GM20431 (cell line): ENCODE data around the gene MTG1.
"Not testable (repeated sequence)": the region's sequence is repeated elsewhere in the genome, so short reads cannot be mapped to it uniquely, and the experiment has no call there.

ENCODE experiments used
- in situ Hi-C: fragments of 300-500 bp; cut with MseI, MboI; formaldehyde crosslinking; loops from one replicate; pipeline ENCODE4 v1.15.0; 2020; ENCODE audit warnings: low sequenced_read_pairs; ENCODE audit not compliant: unreplicated experiment

The MTG1 gene

DNA sequence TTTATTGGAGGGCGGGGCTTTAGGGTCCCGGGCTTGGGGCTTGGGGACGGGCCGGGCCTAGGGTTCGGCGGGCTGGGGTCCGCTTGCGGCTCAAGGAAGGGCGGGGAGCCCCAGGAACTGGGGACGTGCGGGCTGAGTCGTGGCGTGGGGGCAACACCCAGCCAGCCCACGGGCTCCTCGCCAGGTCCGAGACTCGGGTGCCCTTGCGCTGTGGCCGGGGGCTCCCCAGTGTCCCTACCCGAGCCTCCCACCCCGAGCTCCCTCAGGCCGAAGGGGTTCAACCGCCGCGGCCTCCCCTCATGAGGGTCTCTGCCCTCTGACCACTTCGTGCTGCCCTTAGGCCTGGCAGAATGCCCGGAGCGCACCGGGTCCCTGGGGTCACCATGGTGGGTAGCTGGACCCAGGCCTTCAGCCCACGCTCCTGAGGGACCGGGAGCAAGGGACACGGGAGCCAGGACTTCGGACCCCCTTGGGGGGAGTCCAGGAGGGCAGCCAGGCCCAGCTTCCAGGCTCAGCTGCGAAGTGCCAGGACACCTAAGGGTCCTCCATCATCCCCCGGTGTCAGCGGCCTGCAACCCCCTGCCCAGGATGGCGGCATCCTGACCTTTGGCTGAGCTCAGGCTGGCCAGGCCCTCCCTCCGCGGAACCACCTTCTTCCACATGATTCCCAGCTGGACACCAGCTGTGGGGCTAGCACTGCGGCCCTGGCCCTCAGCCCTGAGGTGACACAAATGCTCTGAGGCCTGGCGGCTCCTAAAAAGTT lies 35.6 kb upstream of the MTG1 start:
- in situ Hi-C loops: no loop called here

DNA sequence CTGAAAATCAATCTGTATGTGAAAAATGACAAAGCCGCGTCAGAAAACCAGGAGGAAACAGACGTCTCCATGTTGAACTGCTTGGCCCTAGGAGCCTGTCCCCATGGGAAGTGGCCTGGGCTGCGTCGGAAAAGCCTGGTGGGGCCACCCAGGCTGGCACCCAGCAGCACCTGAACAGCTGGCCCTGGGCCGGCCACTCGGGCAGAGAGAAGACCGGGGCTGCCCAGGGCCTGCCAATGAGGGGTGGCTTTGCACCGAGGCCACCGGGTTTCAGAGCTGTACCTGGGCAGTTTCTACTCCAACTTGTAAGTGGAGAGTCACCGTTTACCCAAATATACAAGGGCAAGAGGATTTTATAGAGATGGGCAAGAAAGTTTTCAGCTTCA lies 35.0 kb upstream of the MTG1 start:
- in situ Hi-C loops: no loop called here

DNA sequence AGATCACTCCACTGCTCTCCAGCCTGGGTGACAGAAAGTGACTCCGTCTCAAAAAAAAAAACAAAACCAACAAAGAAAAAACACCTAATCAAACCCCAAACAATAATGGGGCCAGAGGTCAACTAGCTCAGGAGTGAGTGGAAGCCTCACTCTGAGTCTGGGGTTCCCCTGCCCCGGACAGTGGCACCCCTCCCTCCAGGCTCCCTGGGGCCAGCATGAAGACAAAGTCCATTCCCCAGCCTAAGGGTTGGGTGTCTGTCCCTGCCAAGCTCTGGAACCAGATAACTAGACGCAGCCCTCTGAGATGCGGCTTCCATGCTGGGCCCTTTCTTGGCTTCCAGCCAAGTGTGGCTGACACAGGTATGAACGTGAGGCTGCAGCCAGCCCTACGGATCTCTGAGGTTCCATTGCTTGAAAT lies 34.4 kb upstream of the MTG1 start:
- in situ Hi-C loops: no loop called here

DNA sequence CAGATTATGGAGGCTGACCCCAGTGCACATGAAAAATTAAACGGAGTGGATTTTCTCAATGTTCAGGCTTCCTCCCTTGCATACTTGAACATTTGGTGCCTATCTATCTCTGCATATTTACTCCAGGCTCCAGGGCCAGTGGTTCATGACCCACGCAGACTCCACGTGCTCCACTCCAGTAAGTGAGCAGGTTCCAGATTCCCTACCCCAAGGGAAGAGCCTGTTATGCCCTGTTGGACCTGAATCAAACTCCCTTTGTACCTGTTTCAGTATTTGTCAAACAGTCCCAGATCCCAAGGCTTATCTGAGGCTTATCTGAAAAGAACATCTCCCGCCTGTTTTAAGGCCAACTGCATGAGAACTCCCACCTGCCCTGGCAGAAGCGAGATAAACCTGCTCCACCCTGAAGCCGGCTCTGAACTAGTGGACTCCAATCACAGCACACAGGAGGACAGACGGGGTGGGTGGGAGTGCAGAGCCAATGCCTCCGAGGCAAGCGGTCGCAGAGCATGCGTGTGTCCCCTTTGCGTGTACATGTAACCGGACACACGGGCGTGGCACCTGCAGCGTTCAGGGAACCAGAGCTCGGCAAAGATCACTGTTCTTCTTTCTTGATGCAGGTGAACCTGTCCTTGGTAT lies 33.9 kb upstream of the MTG1 start:
- in situ Hi-C loops: no loop called here

DNA sequence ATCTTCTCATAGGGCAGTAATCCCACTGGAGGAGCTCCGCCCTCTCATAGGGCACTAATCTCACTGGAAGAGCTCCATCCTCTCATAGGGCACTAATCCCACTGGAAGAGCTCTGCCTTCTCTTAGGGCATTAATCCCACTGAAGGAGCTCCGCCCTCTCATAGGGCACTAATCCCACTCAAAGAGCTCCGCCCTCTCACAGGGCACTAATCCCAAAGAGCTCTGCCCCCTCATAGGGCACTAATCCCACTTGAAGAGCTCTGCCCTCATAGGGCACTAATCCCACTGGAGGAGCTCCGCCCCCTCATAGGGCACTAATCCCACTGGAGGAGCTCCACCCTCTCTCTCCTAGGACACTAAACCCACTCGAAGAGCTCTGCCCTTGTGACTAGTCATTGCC lies 32.7 kb upstream of the MTG1 start:
- in situ Hi-C loops: no loop called here

DNA sequence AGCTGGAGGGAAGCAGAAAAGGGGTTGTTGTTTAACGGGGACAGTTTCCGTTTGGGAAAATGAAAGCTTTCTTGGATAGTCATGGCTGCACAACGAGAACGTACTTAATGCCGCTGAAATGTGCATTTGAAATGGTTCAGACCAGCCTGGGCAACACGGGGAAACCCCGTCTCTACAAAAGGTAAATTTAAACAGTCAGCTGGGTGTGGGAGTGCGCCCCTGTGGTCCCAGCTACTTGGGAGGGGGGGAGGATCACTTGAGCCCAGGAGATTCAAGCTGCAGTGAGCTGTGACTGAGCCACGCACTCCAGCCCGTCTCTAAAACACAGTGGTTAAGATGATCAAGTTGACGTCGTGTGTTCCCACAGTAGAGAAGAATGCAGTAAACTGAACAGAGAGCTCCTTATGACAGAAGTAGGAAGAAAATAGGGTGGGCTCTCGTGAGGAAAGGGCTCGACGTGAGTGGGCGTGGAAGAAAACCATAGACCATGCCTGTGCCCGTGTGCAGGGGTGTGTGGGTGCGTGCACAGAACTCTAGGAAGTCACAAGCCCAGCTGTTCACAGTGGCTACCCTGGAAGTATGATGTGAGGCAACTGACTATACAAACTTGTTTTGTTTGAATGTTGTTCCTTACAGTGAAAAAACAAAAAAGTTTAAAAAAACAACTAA lies 32.0 kb upstream of the MTG1 start:
- in situ Hi-C loops: no loop called here

DNA sequence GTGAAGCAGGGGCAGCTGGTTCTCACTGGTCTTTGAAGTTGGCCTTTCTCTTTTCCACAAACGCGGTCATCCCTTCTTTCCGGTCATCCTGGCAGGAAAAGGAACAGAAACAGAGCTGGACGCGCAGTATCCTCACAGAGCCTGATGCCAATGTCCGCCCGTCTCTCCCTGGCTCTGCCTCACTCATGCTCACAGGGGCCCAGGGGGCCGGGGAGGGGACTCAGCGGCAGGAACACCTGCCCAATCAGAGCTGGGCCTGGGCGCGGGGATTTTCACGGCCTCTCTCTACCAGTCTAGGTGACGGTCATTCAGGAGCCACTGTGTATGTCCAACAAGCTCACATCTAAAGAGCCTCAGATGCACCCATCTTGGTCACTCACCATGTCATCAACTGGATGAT lies 31.1 kb upstream of the MTG1 start:
- in situ Hi-C loops: no loop called here

DNA sequence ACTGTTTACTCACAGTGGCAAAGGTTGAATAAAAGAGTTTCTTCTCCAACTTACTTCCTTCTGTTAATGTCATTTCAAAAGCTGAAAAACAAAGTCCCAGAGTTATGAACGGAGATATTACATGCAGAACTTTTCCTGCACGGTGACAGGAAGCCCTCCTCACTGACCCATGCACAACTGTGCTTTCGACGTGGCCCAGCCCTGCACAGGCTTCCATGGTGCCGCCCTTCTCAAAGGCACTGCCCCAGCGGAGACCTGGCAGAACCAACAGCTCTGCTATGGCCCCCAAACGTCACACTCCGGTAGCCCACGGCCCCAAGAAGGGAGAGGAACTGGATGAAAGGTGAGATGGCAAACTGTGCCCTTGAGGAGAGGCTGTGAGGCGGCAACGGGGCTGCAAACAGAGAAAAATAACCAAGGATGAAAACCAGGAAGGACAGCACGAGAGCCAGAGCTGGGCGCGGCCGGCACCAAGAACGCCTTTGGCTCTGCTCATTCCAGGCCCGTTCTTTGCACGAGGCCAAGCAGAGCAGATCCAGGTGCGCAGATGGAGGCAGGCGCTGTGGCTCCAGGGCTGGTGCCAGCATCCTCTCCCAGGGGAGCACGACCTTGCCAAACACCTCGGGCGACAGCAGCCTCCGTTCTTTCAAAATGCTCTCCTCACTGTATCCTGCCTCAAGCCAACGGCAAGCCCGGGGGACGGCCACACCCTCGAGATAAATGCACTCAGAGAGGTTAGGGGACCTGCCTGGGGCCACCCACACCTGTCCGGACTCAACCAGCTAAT lies 29.1 kb upstream of the MTG1 start:
- in situ Hi-C loops: no loop called here

DNA sequence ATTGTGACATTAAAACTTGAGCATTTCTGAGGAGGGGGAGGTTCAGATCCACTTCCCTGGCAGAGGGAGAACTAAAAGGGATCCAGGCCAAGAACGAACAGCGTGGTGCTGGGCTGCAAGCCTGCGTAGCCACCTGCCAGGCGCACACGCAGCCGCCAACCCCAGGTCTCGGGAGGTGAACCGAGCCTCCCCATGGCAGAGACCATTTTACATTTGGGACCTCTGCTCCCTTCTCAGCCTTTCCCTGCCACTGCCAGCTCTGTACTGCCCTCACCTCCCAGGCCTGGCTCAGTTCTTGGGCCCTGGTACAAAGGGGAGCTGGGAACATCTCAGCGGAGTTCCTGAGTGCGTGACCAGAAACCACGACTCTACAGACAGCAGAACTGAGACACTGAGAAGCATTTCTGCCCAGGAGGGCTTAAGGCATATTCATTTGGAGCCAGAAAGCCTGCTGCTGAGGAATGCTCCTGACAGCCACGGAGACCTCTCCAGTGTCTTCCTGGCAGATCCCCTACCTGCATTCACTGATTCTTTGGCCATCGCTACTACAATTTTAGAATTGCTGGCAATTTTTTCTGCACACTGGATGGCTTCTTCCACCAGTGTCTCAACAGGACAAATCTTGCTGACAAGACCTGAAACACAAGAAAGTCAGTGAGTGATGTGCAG lies 28.4 kb upstream of the MTG1 start:
- in situ Hi-C loops: no loop called here

DNA sequence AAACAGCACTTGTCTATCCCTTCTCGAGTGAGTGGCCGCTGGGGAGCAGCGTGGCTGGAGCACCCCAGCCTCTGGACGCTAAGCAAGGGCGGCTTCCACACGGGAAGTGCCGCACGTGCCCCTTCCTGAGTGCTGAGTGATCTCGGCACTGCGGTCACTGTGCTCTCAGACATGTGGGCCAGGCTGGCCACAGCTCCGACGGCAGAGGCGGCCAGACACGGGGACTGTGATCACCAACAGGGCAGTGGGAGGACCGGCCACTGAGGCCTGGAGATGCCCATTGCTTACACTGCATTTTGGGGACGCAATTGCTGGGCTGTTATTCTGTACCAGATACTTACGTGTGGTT lies 27.9 kb upstream of the MTG1 start:
- in situ Hi-C loops: no loop called here

DNA sequence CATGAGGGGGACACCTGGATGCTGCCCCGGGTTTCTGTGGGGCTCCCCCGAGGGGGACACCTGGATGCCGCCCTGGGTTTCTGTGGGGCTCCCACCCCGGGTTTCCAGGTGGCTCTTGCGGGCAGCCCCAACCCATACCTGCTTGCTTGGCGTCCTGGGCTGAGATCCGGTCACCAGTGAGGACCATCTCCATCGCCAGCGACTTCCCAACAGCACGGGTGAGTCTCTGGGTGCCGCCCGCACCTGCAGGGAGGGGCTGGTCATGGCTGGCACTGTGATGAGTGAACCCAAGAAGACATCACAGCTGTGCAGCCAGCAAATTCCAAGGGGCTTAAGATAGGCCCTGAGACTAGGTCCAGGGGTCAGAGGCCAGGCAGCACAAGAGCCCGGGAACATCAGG lies 27.2 kb upstream of the MTG1 start:
- in situ Hi-C loops: no loop called here

DNA sequence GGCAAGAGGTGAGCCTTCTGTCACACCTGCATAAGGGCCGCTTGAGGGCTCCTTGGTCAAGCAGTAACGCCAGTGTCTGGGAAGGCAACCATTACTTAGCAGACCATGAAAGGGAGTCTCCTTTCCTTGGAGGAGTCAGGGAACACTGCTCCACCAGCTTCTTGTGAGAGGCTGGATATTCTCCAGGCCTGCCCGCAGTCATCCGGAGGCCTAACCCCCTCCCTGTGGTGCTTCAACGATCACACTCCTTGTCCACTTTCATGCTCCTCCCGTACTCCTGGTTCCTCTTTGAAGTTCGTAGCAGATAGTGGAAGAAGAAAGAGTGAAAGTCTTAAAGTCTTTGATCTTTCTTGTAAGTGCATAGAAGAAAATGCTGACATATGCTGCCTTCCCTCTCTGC lies 26.5 kb upstream of the MTG1 start:
- in situ Hi-C loops: not testable (repeated sequence)

DNA sequence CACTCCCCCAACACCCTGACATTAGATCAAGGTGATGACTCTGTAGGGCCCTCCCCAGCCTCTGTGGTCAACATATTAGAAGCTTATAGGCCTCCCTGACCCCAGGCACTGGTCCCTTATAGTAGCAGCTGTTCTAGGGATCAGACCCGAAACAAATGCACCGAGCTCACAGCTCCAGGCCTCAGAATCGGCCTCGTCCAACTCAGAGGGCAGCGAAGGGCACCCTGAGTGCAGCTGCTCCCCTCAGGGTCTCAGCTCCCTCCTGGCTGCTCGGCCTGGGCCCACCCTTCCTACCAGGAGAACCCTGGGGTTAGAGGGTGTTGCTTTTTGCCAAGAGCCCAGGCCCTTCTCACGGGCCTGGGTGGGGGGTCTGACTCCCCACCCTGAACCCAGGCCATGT lies 25.8 kb upstream of the MTG1 start:
- in situ Hi-C loops: no loop called here

DNA sequence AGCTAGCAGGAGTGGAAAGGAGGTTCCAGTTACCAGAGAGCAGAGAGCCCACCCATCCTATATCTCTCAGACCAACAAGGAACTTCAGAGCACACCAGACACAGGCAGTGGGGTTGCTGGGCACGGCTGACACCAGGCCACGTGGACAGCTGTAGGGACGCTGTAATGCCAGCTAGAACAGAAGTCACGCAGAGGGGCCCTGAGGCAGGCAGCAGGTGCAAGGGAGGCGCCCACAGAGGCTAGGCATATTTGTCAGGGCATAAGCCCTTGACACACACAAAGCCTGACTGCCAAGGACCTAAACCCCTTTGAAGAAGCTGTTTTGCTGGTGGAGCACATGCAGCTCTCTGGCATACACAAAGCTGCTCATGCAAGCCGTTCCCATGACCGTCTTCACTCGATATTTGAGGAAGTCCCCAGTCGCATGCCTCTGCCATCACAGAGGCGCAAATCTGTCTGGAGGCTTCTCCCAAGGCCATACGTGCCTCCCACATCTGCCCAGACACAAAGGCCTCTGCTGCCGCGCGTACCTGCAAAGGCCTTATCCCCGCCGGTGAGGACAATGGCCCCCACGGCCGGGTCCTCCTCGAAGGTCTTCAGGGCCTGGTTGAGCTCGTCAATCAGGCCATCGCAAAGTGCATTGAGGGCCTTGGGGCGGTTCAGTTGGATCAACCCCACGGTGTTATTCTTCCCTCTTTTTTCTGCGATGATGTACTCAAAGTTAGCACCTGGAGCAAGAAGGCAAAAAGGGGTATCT lies 23.7 kb upstream of the MTG1 start:
- in situ Hi-C loops: no loop called here

DNA sequence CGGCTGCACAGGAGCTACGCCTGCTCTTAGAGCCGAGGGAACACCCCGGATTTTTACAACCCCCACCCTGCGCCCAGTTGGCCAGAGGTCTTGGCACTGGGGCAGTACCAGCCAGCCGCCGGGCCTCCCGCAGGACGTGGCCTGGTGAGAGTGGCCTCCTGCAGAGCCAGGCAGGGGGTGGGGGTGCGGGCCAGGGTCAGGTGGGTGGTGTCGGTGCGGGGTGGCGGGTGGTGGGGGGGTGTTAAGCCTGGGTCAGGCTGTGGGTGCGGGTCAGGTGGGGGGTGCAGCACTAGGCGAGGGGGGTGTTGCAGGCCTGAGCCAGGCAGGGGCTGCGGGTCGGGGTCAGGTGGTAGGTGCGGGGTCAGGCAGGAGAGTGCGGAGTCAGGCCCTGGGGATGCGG lies 21.4 kb upstream of the MTG1 start:
- in situ Hi-C loops: no loop called here

DNA sequence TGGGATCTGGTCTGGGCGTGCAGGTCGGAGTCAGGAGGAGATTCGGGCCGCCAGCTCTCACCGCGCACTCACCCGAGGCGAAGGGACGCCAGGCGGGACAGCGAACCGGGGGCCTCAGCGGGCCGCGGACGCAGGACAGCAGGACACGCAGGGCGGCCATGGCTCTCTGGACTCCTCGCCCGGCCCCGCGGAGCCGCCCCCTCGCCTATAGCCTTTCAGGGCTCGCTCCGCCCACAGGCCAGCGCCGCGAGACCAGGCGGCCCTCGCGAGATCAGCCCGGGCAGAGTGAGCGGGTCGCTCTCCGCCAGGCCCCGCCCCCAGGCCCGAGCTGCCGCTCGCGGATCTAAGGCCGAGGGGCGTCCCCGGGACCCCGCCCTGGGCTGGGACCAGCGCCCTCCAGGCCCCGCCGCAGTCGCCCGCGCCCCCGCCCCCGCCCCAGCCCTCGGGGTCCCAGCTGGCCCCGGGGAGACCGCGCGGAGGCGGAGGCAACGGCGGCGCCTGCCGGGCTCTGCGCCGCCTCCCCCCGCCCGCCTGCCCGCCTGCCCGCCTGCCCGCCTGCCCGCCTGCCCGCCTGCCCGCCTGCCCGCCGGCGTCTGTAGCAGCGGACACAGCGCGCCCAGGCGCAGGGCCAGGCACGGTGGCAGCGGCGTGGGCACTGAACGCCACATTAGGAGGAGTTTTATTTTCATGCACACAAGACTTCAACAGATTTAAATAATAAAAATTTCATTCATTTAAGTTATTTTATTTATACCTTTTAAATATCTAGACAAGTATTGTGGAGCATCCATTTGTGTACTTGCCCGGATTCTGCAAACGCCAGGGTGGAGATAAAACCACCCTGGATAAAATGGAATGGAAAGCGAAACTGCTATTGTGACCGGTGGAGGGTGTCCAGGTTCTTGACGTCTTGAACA lies 20.5 kb upstream of the MTG1 start, which contains the start of gene ECHS1:
TSS of gene ECHS1 (minus strand) at position 181 of the 917 bp plus-strand sequence. CDS start at position 160, 21 bp downstream.
- in situ Hi-C loops: no loop called here

DNA sequence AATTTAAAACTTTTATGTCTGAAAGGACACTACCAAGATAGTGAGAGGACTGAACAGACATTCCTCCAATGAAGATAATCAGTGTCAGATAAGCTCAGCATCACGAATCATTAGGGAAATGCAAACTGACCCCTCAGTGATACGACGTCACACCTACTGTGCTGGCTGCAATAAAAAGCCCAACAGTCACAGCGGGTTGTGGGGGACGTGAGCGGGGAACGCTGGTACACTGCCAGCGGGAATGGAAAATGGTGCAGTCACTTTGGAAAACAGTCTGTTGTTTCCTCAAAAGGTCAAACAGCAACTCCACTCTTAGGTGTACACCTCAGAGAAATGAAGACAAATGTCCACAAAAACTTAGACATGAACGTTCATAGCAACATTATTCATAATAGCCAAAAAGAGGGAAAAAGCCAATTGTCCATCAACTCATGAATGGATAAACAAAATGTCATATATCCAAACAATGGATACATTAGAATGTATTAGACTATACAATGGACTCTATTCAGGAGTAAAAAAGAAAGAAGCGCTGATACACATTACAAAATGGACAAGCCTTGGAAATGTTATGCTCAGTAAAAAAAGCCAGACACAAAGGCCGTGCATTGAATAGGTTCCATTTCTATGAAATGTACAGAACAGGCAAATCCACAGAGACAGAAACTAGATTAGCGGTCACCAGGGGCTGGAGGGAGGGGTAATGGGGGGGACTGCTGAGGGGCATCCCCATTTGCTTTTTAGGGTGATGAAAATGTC lies 18.4 kb upstream of the MTG1 start:
- in situ Hi-C loops: no loop called here

DNA sequence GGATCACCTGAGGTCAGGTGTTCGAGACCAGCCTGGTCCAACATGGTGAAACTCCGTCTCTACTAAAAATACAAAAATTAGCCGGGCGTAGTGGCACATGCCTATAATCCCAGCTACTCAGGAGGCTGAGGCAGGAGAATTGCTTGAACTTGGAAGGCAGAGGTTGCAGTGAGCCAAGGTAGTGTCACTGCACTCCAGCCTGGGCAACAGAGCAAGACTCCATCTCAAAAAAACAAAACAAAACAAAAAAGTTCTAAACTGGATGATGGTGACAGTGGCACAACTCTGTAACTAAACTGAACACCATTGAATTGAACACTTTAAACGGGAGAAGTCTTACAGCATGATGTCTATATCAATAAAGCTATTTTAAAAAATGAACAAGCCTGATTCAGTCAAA lies 17.8 kb upstream of the MTG1 start:
- in situ Hi-C loops: not testable (repeated sequence)
